Activated T-cell treated with anti-CD3 and anti-CD28 coated beads for 1 hour (primary cell): ENCODE data around the gene TNRC6A.
"Not testable (repeated sequence)": the region's sequence is repeated elsewhere in the genome, so short reads cannot be mapped to it uniquely, and the experiment has no call there.

Experiments used
- DNase-seq: peaks from one replicate; pipeline ENCODE4 v3.0.0-alpha.2; 2020; ENCODE audit warnings: low read depth

TNRC6A gene

DNA sequence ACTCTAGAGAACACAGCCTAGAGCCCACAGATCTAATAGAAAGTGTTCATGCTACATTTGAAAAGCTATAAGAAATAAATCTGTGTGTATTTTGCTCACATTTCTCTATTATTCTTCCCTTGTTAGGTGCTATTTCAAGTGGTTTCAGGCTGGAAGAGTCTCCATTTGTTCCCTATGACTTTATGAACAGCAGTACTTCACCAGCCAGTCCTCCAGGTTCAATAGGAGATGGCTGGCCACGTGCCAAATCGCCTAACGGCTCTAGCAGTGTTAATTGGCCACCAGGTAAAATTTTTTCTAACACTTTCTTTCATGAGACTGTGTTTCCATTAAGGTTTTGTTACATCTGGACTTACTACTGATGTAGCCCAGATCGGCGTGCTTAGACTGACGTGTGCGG is 85.6 kb downstream of the TNRC6A start:
- no peak for DNase-seq

DNA sequence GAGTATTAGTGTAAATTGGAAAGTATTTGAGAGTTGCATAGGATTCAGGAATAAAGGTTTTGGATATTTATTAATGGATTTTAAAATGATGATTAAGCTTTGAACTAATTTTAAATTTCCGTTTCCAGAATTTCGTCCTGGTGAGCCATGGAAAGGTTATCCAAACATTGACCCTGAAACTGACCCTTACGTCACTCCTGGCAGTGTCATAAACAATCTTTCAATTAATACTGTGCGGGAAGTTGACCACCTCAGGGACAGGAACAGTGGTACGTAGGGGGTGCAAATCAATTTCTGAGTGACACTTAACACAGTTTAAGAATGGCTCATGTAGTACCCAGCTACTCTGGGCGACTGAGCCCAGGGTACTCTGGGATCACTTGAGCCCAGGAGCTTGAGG is 87.2 kb downstream of the TNRC6A start:
- DNase-seq: no peak

DNA sequence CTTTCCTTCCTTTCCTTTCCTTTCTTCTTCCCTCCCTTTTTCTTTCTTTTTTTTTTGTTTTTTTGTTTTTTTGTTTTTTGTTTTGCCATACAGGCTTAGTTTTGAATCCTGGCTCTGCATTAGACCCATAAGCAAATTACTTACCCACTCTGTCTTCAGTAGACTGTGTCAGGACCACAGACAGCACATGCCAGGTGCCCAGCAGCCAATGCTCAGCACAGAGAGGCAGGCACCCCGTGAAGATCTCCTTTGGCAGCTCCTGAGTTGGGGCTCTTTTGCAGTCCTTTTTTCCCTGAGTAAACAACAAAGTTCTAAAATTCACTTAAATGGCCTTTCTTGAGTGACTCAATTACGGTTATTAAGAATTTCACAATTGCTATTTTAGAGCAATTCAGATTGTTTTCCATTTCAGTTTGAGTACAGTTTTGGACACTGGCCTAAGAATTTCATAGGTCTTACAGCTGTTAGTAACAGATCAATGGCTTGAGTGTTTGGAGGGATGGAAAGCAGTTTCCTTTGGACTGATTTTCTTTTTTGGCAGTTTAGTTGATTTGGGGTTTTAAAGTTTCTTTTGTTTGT is 90.1 kb downstream of the TNRC6A start:
- DNase-seq: no peak

DNA sequence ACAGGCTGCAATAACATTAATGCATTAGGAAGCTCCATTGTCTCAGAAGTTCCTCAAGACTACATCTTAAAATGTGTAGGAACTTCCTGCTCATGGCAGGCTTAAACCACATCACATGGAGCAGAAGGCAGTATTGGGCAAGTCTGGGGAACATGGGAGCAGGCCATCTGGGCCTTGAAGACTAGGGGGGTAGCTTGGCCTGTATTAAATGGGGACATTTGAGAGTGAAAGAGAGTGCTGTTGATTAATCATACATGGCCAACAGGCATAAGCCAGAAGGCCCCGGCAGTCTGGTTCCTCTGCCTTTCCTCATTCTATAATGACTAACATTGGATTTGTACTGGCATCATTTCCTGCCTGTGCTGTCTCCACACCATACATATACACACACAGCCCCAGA is 91.1 kb downstream of the TNRC6A start:
- DNase-seq: no peak

DNA sequence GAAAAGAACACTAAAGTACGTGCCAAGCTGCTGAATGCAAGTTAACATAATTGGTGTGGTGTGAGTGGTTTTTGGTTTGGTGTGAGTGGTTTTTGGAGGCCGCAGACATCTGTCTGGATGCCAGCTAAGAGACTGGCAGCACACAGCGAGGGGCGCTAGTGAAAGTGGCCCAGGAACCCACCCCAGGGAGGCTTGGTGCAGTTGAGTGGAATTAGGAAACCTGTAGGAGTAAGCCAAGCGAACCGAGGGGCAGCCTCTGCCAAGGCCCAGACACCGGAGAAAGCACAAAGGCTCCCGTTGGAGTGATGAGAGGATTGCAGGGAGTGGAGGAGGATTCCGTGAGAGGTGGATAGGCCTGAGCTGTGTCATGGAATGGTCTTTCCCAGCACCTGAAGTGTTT is 91.7 kb downstream of the TNRC6A start:
- no peak for DNase-seq

DNA sequence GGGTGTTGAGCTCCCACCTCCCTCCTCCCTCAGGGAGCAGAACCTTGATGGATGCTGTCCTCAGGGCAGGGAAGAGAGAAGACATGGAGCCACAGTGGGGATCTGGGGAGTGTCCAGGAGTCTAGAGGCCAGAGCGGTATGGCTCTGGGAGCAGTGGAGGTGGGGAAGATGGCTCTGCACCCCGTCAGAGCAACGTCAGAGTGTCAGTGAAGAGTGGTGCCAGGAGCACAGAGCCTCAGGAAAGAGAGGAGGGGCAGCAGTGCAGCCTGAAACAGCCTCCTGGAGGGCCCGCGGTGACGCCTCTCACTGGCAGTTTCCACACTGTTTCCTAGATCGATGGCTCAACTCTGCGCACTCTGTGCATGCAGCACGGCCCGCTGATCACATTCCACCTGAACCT is 93.1 kb downstream of the TNRC6A start:
- no peak for DNase-seq

DNA sequence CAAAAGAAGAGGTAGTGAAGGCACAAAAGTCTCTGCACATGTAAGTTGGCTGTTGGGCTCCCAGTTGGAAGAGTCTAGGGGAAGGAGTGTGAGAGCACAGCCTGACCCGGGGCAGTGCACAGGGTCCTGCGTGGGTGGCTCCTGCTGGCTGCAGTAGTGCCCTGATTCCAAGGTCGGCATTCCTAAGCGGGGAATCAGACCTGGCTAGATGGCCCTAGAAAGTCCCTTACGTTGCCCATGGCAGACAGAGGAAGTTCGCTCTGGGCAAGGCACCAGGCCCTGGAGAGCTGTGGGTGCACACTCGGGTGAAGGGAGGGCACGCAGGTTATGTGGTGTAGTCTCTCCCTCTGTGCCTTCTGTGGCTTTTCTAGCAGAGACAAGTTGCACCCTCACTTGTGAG is 93.5 kb downstream of the TNRC6A start:
- DNase-seq: no peak

DNA sequence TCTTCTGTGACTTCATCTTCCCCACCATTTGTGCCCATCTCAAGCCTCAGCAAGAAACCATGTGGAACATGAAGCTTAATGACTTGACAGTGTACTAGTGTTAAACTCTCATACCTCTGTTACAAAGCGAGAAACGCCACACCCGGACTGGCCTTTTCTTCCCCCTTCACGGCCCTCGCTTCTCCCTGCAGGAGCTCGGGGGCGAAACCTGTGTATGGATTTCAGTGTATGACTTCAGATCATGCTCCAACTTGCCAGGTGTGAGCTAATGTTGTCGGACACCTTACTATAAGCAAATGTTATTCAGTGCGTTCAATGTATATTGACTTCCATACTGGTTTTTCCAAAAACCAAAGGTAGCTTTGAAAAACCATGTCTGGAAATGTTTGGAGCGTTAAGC is 96.2 kb downstream of the TNRC6A start:
- no peak for DNase-seq

DNA sequence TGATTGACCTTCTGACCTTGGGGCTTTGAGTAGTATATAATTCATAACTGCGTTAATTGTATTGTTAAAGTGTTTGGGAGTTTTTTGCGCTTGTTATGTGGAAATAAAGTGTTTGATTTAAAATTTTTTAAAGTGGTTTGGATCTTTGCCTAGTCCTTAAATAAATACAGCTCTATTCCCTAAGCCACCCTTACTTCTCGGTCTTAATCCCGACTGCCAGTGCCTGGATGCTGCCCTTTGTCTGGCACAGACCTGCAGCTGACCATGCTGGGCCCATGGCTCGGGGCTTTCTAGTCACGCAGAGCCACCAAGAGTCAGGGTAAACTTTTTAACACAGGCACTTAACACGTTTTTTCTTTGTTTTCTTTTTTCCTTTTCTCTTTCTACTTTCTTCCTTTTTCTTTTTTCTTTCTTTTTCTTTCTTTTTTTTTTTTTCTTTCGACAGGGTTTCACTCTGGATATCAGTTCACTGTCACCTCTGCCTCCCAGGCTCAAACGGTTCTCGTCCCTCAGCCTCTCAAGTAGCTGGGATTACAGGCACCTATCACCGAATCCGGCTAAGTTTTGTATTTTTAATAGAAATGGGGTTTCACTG is 96.7 kb downstream of the TNRC6A start:
- DNase-seq: no peak

DNA sequence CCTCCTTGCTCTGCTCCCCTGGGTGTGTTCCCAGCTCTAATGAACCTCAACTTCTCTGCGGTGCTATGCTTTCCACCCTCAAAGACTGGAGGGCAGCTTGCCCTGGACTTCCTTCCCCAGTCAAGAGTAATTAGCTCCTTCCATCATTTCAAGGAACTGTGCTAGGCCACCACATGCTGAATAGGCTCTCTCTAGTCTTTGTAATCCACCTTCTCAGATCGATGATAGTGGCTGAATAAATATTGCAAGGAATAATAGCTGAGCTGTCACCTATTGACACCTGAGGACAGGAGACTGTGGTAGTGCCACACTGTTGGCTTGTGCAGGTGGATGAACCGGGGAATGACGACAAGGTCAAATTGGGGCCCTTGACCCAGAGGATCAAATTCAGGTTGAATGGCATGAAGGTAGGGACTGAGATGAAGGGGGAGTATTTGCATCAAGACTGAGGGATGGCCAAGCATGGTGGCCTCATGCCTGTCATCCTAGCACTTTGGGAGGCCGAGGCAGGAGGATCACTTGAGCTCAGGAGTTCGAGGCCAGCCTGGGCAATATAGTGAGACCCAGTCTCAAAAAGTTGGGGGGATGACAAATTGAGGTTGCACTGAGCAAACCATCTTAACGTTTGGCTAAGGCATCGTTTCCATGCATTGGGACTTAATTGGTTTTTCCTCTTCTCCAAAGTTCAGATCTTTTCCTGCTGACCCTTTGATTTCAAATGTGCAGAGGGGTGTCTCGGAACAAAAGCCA is 97.5 kb downstream of the TNRC6A start:
- no peak for DNase-seq

DNA sequence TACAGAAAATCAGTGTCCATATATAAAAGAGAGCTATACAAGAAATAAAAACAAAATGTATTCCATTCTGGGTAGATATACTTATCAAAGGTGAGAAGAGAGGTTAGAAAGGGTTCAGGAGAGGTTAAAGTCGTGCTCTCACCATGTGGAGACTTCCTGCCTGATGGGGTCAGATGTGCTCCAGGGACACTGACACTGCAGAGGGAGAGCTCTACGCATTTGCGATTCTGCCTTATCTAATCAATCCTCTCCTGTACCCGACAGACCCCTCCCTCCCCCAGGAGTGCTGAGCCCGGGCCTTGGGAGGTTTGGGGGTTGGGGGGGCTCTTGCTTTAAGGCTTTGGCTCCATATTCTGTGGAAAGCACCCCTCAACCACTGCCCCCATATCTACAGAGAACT is 99.7 kb downstream of the TNRC6A start:
- no peak for DNase-seq

DNA sequence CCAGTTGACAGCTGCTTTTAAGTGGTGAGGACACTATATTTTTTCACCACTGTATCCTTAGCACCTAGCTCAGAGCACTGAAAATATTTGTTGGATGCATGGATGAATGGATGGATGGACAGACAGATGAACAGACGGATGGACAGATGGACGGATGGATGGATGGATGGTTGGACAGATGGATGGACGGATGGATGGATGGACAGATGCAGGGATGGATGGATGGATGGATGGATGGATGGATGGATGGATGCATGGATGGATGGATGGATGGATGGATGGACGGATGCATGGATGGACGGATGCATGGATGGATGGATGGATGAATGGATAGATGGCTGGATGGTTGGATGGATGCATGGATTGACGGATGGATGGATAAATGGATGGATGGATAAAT is 103.9 kb downstream of the TNRC6A start:
- no peak for DNase-seq

DNA sequence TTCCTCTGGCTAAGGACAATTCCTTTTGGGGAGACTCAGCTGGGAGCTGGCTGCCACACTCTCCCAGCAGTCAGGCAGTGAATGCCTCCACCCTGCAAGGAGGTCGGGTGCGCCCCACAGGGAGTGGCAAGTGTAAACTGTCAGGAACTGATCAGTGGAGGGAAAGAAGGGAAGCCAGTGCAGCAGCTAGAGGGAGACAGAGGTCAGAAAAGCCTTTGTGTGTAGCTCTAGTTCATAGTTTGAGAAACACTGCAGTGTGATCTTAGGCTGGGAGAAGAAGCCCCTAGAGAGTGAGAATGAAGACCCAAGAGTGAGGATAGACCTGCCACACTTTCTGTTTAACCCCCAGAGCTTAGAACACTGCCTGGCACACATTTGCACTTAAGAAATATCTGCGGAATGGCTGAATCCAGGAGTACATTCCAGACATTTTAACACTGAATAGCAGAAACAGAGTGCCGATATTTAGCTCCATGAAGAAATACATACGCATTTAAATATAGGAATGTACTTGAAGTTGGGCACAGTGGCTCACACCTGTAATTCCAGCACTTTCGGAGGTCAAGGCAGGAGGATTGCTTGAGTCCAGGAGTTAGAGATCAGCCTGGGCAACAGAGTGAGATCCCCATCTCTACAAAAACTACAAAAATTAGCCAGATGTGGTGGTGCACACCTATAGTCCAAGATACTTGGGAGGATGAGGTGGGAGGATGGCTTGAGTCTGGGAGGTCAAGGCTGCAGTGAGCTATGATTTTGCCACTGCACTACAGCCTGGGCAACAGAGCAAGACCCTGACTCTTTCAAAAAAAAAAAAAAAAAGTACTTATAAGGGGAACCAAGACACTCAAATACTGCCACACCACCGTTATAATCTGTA is 105.2 kb downstream of the TNRC6A start:
- no peak for DNase-seq

DNA sequence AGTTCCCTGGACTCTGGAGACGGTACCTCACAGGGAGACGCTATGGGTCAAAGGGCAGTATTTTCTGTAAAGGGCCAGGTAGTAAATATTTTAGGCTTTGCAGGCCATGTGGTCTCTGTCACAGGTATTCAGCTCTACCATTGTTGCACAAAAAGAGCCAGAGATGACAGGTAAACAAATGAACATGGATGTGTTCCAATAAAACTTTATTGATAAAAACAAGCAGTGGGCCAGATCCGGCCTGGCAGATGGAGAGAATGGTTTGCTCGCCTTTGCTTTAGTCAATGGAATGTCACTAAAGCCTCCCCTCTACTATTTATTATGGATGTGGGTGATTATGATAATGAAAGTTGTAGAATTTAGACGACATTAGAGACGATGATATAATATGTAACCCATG is 107.4 kb downstream of the TNRC6A start:
- DNase-seq: no peak

DNA sequence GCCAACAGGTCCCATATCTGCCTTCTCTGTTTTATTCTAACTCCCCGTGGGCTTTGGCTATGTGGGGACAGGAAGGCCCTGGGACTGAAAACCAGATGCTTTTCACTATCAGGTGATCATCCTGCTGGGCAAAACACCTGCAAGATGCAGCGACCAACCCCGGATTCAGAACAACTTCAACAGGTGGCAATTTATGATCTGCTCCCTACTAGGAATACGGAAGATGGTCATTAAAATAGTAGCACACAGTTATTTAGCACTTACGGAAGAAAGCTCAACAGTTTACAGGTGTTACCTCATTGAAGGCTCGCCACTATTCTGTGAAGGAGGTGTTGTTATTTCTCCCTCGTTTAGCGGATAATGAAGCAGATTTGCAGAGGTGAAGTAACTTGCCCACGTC is 108.5 kb downstream of the TNRC6A start:
- DNase-seq: no peak

DNA sequence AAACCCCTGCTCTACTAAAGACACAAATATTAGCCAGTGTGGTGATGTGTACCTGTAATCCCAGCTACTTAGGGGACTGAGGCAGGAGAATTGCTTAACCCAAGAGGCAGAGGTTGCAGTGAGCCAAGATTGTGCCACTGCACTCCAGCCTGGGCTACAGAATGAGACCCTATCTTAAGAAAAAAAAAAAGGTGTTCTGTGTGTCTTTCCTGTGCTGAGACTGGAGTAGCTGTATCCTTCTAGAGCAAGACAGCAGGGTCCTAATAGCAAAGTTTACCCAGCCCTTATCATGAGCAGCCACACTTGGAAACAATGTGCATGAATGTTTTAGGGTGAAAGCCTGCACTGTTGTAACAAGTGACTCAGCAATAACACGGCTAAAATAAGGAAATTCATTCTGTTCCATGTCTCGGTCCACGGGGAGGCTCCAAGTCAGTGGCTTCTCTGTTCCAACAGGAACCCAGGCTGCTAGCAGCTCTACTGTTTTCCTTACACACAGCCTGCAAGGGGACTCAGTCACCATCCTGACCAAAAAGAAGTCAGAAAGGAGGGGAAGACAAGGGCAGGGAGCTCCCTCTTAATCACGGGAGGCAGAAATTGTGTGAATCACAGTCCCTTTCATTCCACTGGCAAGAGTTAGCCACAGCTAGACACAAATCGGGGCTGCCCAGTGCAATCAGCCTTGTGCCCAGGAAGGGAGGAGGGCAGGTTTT is 109.3 kb downstream of the TNRC6A start:
- DNase-seq: no peak

DNA sequence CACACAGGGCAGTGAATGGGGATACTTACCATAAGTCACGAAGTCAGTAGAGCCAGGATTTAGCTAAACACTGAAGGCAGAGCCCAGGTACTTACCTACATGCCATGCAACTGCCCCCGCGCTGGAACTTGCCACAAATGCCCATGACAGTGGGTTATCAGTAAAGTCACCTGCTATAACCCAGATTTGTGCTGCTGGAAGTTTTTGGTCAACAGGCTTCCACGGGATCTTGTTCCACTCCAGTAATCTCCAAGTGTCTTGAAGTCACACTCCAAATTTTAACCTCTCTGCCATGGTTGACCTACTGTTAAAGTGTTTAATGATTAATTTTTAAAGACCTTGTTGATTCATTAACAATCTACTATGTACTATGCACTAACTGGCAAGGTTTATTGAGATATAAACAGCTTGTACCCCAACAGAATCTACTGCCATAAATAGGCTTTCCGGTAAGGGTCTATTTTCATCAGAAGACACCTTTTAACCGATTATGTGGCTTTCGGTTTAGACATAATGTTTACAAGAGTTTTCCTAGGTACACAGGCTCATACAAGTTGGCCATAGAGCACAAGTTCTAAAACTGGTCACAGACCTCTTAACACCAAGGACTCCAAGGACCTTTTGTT is 110.0 kb downstream of the TNRC6A start:
- no peak for DNase-seq

DNA sequence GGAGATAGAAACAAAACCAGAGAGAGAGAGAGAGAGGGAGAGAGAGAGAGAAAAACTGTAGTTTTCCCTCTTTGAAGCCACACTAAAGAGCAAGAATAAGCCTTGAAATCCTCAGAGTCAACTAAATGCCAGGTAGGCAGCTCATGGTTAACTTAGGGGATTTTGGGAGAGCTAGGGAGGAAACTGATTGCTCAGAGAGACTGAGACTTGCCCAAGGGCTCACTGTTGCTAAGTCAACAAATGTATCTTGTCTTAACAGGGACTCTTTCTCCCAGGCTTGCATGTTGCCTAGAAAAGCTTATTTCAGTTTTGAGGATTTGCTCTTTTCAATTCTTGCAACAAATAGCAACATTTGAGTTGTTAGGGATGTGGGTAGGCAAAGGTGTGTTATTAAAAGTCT is 111.8 kb downstream of the TNRC6A start:
- no peak for DNase-seq

DNA sequence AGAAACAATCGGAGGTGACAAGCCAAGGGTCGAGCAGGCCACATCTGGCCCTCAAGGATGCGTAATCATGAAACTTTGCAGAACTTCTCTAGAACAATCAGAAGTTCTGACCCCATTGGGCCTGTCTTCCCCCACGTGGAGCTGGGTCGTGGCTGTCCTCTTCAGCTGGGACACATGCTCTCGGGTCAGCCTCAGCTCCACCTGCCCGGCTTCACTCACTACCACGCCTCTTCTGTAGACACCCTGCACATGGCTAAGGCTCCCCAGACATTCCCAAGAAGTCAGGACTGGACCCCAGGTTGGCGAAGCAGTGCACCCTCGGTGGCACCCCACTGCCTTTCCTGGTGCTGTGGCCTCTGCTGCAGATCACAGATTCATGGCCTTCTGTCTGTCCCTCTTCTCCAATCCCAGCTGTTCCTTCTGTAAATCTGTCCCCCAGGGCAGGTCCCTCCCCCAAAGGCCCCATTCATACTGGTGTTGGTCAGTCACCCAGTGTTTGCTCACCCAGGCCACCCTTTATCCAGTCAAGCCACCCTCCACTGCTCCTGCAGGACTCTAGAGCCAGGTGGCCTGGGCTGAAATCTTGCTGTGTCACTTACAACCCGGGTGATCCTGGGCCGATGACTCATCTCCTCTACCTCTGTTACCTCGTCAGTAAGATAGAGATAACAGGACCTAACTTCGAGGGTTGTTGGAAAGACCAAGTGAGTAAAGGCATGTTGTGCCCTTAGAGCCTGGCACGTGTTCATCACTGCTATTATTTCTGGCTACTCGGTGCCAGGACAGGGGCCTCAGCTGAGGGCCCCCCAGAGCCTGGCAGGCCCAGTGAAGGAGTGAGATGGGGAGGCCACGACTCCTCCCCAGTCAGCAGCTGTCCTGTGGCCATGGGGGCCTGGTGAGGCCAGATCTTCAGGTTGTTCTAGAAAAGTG is 114.9 kb downstream of the TNRC6A start:
- DNase-seq: no peak

DNA sequence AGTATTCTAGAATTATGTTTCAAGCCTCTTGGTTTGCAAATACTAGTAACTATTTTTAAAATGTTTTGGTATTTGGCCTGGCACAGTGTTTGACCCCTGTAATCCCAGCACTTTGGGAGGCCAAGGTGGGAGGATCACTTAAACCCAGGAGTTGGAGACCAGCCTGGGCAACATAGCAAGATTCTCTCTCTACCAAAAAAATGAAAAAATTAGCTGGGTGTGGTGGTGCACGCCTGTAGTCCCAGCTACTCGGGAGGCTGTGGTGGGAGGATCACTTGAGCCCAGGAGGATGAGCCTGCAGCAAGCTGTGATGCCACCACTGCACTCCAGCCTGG is 115.5 kb downstream of the TNRC6A start:
- not testable (repeated sequence) for DNase-seq
